IPS DF 6.9 (cell line): ENCODE data around the gene C4A.

Experiments
- DNase-seq: peaks from one replicate; pipeline ENCODE4 v3.0.0-alpha.2; 2013; ENCODE audit warnings: low read depth, low spot score
- H3K27ac ChIP-seq: one replicate; pipeline ENCODE4 v1.5.1; 2013; ENCODE audit warnings: low read length, control low read depth
- H3K27me3 ChIP-seq: 2 replicates; pipeline ENCODE4 v1.6.1; 2013; ENCODE audit warnings: mild to moderate bottlenecking, low read length; ENCODE audit not compliant: control insufficient read depth, insufficient read depth
- H3K36me3 ChIP-seq: 2 replicates; pipeline ENCODE4 v1.6.1; 2013; ENCODE audit warnings: low read length; ENCODE audit not compliant: control insufficient read depth, insufficient read depth
- H3K4me1 ChIP-seq: 2 replicates; pipeline ENCODE4 v1.6.1; 2013; ENCODE audit warnings: low read length; ENCODE audit not compliant: control insufficient read depth, insufficient read depth
- H3K4me3 ChIP-seq: 2 replicates; pipeline ENCODE4 v1.5.1; 2013; ENCODE audit warnings: mild to moderate bottlenecking, low read length
- H3K9me3 ChIP-seq: 2 replicates; pipeline ENCODE4 v1.6.1; 2013; ENCODE audit warnings: low read length, inconsistent platforms; ENCODE audit not compliant: control insufficient read depth, insufficient read depth
- WGBS: extraction: QIAGEN DNeasy Blood & Tissue Kit; methylation state at CpG from one replicate; pipeline ENCODE4 v1.1.7; 2013; ENCODE audit warnings: mixed read lengths, missing lambda C conversion rate; ENCODE audit not compliant: insufficient read length, insufficient coverage; 5-methylcytosine and 5-hydroxymethylcytosine counted together

Gene C4A

GRCh38 chr6:31947070-31947675 lies 34.7 kb upstream of the C4A start:
- Histone ChIP-seq H3K36me3 (peaks cover 9% of the 10 kb centered on the region; the same call in 1 of the 2 replicates), H3K27me3 (no peaks in the 10 kb centered on the region), H3K9me3 (no peaks in the 10 kb centered on the region), H3K4me3 (no peak overlapping the region), H3K4me1 (no peaks in the 10 kb centered on the region), H3K27ac (no peak overlapping the region)
- WGBS = no CpG with 5 or more reads among the region's 24 CpGs
- DNase-seq = no peak

- no CpG with 5 or more reads among the region's 4 CpGs for WGBS
- no peak overlapping the region for H3K27ac ChIP-seq
These were observed 34.0 kb upstream of the C4A start for GRCh38 chr6:31947864-31948263.

GRCh38 chr6:31948306-31948705 lies 33.6 kb upstream of the C4A start:
- no peaks in the 10 kb centered on the region for H3K9me3 ChIP-seq
- no peak for DNase-seq
- H3K27me3 ChIP-seq = no peaks in the 10 kb centered on the region
- H3K4me1 ChIP-seq = no peaks in the 10 kb centered on the region
- no peak overlapping the region for H3K27ac ChIP-seq
- peaks cover 14% of the 10 kb centered on the region for H3K36me3 ChIP-seq
- WGBS = no CpG with 5 or more reads among the region's 5 CpGs
- no peak overlapping the region for H3K4me3 ChIP-seq

More at GRCh38 chr6:31947864-31948263, 34.0 kb upstream of the C4A start:
- Histone ChIP-seq H3K4me3 (no peak overlapping the region), H3K36me3 (peaks cover 11% of the 10 kb centered on the region), H3K4me1 (no peaks in the 10 kb centered on the region), H3K27me3 (no peaks in the 10 kb centered on the region), H3K9me3 (no peaks in the 10 kb centered on the region)
- no peak for DNase-seq

- no peak for DNase-seq
- H3K9me3 ChIP-seq = no peaks in the 10 kb centered on the region
- no peak overlapping the region for H3K27ac ChIP-seq
- no CpG with 5 or more reads among the region's 6 CpGs for WGBS
- H3K27me3 ChIP-seq = no peaks in the 10 kb centered on the region
- no peaks in the 10 kb centered on the region for H3K4me1 ChIP-seq
- peaks cover 18% of the 10 kb centered on the region for H3K36me3 ChIP-seq
- H3K4me3 ChIP-seq = no peak overlapping the region
These were observed 33.0 kb upstream of the C4A start for GRCh38 chr6:31948753-31949413.

GRCh38 chr6:31949926-31950548 lies 31.8 kb upstream of the C4A start:
- no CpG with 5 or more reads among the region's 7 CpGs for WGBS
- Histone ChIP-seq H3K4me1 (no peaks in the 10 kb centered on the region), H3K27ac (no peak overlapping the region), H3K36me3 (peaks cover 26% of the 10 kb centered on the region), H3K4me3 (no peak overlapping the region), H3K9me3 (no peaks in the 10 kb centered on the region), H3K27me3 (no peaks in the 10 kb centered on the region)
- no peak for DNase-seq

GRCh38 chr6:31952140-31952805 lies 29.6 kb upstream of the C4A start:
- H3K36me3 ChIP-seq = peaks cover 31% of the 10 kb centered on the region
- H3K27me3 ChIP-seq = no peaks in the 10 kb centered on the region
- H3K4me3 ChIP-seq = no peak overlapping the region
- DNase-seq = peak; percentile 25
- H3K27ac ChIP-seq = no peak overlapping the region
- WGBS = no CpG with 5 or more reads among the region's 5 CpGs
- no peaks in the 10 kb centered on the region for H3K9me3 ChIP-seq
- H3K4me1 ChIP-seq = no peaks in the 10 kb centered on the region

GRCh38 chr6:31952890-31953289 lies 29.0 kb upstream of the C4A start:
- no peak overlapping the region for H3K4me3 ChIP-seq
- H3K36me3 ChIP-seq = peaks cover 31% of the 10 kb centered on the region
- H3K27me3 ChIP-seq = no peaks in the 10 kb centered on the region
- no peaks in the 10 kb centered on the region for H3K9me3 ChIP-seq
- no peaks in the 10 kb centered on the region for H3K4me1 ChIP-seq
- WGBS = no CpG with 5 or more reads among the region's 5 CpGs
- H3K27ac ChIP-seq = no peak overlapping the region
- no peak for DNase-seq

GRCh38 chr6:31954511-31954910 lies 27.3 kb upstream of the C4A start:
- no peaks in the 10 kb centered on the region for H3K9me3 ChIP-seq
- no peak overlapping the region for H3K27ac ChIP-seq
- peaks cover 31% of the 10 kb centered on the region for H3K36me3 ChIP-seq
- H3K27me3 ChIP-seq = no peaks in the 10 kb centered on the region
- WGBS = no CpG with 5 or more reads among the region's 28 CpGs
- no peak for DNase-seq
- 0 out of 2 replicates have a peak, but pooled peaks cover 1% of the 10 kb centered on the region for H3K4me1 ChIP-seq
- no peak overlapping the region for H3K4me3 ChIP-seq

GRCh38 chr6:31956796-31957195 lies 25.1 kb upstream of the C4A start:
- H3K4me1 ChIP-seq = 0 out of 2 replicates have a peak, but pooled peaks cover 1% of the 10 kb centered on the region
- DNase-seq = no peak
- no peak overlapping the region for H3K4me3 ChIP-seq
- WGBS = no CpG with 5 or more reads among the region's 3 CpGs
- no peak overlapping the region for H3K27ac ChIP-seq
- no peaks in the 10 kb centered on the region for H3K27me3 ChIP-seq
- H3K9me3 ChIP-seq = no peaks in the 10 kb centered on the region
- H3K36me3 ChIP-seq = peaks cover 32% of the 10 kb centered on the region

GRCh38 chr6:31958412-31958740 lies 23.5 kb upstream of the C4A start:
- WGBS = no CpG with 5 or more reads among the region's 11 CpGs
- Histone ChIP-seq H3K4me3 (peak overlapping the region; percentile 94), H3K27ac (no peak overlapping the region), H3K9me3 (no peaks in the 10 kb centered on the region), H3K27me3 (no peaks in the 10 kb centered on the region), H3K36me3 (peaks cover 36% of the 10 kb centered on the region), H3K4me1 (0 out of 2 replicates have a peak, but pooled peaks cover 1% of the 10 kb centered on the region)
- no peak for DNase-seq
